ENCODE data around the gene CNR1. TPM values are rescaled to one million over a fixed set of nuclear protein-coding genes. Genes with fewer than 3 reads are reported as not detected.
"Not testable (repeated sequence)": the region's sequence is repeated elsewhere in the genome, so short reads cannot be mapped to it uniquely, and the experiment has no call there.

CNR1 gene
- total RNA-seq, result 0.72 TPM

DNA sequence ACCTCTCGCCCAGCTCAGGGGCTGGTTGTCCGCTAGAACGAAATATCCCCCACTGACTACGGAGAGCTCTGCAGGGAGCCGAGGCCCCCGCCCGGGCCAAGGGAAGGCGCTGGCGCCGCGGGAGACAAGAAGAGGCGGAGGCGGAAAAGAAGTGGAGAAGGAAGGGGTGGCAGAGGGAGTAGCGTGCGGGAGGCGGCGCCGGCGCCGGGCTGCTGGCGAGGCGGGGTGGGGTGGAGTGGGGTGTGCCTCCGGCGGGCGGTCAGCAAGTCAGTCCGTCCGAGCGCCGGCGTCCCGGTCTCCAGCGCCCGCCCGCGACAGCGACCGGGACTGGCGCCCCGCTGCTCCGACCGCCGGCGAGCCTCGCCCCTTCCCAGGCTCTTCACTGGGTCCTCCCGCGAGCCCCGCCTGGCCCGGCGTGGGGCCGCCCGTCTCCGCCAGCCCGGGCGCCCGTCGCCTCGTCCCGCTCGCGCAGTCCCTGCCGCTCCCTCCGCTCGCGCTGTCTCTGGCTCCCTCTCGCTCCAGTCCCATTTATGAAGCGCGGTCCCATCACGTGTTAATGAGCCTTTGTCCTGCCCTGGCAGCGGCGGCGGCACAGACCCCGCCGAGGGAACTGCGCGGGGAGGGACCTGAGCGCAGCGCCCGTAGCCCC, at the start of gene CNR1:
CNR1 (minus strand) TSS at position 504 of the 649 bp plus-strand sequence. CDS start 21,073 bp downstream, outside the sequence.
- ATAC-seq, result peak; percentile 78

DNA sequence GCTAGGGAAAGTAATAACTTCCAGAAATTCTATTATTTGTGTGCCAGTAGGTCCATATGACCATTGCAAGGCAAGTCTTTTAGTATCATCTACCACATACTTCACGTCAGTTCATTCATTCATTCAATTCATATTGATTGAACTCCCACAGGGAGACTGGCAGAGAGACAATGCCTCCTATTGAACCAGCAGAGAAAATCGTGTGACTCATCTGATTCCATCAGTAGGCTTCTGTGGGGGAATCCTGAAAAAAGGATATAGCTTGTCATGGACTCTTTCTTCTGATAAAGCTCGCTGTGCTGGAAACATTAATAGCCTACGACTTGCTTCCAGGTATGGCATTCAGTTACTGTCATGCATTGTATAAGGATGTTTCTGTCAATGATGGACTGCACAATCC, 45.3 kb upstream of the CNR1 start:
- no peak for ATAC-seq

GRCh38 chr6:88209301-88209700, 43.2 kb upstream of the CNR1 start:
- ATAC-seq, result no peak

DNA sequence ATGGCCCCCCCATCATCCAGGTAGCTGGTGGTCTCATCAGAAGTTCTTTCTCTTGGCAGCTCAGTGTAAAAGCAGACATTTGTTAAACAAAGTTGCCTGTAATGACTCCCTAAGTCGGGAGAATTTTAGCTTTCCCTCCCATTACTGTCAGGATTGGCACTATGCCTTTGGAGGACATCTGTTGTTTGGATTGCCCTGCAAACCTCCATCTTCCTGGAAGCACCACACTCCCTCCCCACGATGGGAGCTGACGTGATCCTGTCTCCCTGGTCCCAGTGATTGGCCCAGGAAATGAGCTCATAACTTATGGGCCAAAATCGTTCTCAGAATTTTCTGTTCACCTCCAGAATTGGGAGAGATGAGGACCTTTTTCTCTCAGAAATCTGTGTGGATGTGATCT, 42.6 kb upstream of the CNR1 start:
- no peak for ATAC-seq

DNA sequence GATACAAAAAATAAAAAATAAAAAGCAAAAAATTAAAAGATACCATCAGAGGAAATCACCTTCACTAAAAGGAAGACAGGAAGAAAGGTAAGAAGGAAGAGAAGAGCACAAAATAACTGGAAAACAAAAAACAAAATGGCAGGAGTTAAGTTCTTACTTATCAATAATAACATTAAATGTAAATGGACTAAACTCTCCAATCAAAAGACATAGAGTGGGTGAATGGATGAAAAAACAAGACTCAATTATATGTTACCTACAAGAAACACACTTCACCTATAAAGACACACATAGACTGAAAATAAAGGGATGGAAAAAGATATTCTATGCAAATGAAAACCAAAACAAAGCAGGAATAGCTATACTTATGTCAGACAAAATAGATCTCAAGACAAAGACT, 35.6 kb upstream of the CNR1 start:
- not testable (repeated sequence) for ATAC-seq

GRCh38 chr6:88184921-88185320, 18.8 kb upstream of the CNR1 start:
- no peak for ATAC-seq

- ATAC-seq, result no peak
Measured at GRCh38 chr6:88183471-88183870, 17.3 kb upstream of the CNR1 start.

- peak; percentile 37 for ATAC-seq
Measured at GRCh38 chr6:88179692-88180091, 13.5 kb upstream of the CNR1 start.

DNA sequence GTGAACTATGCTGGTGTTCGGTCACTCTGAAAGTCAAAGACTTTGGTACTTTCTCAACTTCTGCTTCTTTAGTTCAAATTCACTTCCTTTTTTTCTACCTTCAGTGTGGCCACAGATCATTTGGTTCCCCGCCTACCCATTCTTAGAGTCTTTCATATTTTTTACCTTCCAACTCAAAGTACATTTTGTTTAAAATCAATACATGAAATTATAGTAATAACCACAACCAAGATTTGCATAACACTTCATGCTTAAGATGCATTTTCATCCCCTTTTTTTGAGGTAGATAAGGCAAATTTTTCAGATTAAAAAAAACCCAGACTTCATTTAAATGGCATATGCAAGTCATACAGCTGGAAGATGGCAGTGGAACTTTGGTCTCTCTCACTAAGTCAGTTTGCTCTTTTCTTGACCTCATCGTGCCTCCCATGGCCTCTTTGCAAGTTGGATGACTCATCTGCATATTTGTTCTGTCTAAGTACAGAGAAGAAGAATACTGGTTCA, 11.9 kb upstream of the CNR1 start:
- ATAC-seq, result peak; percentile 49

GRCh38 chr6:88174906-88175305, 8.8 kb upstream of the CNR1 start:
- ATAC-seq, result no peak

- ATAC-seq, result no peak
Measured at GRCh38 chr6:88171312-88171711, 5.2 kb upstream of the CNR1 start.

- no peak for ATAC-seq
Measured at GRCh38 chr6:88168362-88168761, 2.2 kb upstream of the CNR1 start.

DNA sequence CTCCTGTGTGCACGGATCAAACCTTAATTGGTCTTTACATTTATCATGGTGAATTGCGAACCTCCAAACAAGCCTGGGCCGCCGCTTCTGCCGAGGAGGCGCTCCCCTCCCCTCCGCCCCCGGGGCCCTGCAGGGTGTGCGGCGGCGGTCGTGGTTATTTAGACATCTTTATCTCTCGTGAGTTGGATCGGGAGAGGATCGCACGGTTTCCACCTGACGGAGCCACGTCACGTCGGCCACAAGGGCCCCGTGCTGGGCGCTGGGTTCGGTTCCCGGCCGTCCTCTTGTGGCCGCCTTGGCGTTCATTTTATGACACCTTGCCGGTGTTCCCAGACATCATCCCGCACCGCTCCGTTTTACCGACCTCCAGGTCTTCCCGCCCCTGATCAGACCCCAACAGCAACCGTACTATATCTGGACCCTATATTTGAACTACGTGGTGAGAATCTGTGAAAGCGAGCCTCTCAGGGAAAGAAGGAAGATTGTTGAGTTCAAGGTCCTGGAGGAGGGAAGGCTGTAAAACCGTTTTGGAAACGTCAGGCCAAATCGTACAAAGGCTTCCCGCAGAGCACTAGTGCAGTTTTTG, 1.3 kb upstream of the CNR1 start:
- peak; percentile 7 for ATAC-seq

GRCh38 chr6:88166493-88167351, 575 bp upstream of the CNR1 start:
- peak; percentile 48 for ATAC-seq

- ATAC-seq, result no peak
Measured at GRCh38 chr6:88165087-88165843, 882 bp downstream of the CNR1 start.

- ATAC-seq, result no peak
Measured at GRCh38 chr6:88164061-88164460, 2.1 kb downstream of the CNR1 start.

DNA sequence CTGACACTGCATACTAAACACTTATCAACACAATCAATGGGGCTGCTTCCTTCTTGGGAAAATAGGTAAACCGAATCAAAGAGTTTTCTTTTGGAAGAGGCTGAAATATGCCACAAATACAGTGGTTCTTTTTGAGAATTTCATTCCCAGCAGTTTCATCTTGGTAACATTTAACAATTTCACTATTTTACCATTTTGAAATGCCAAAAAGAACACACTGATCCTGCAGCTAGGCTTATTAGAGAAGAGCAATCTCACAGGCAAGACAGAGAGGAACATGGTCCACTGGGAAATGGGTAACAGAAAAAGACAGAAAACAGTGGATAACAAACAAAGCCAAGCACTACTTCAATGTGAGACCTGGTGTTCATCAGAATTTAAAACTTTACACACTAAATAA, 2.5 kb downstream of the CNR1 start:
- ATAC-seq, result no peak

DNA sequence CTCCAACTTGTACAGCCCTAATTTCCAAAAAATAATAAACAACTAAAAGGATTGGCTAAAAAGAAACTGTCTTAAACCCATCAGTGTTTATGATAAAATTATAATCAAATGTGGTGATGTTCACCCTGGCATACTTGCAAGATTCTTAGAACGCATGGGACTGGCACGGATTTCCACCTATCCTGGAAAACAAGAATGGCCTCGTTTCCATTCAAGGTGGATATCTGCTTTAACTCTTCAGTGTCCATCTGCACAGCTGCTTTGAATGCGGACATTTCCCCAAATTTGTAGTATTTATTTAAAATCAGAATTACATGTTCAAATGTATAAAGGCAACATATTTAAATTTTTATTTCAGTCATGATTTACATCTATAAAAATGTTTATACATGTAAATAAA, 4.2 kb downstream of the CNR1 start:
- no peak for ATAC-seq

GRCh38 chr6:88157106-88157505, 9.0 kb downstream of the CNR1 start:
- no peak for ATAC-seq

GRCh38 chr6:88145298-88145963, 20.7 kb downstream of the CNR1 start:
- ATAC-seq, result no peak

GRCh38 chr6:88144637-88145297, 21.4 kb downstream of the CNR1 start:
- ATAC-seq, result no peak

All from esophagus mucosa (tissue), 1 donor.